ENCODE measurements around the gene SPDEF.

Gene SPDEF

GRCh38 chr6:34583861-34584604 is 27.9 kb upstream of the SPDEF start:
- DNase-seq (ENCODE audit: low read depth): no peak

DNA sequence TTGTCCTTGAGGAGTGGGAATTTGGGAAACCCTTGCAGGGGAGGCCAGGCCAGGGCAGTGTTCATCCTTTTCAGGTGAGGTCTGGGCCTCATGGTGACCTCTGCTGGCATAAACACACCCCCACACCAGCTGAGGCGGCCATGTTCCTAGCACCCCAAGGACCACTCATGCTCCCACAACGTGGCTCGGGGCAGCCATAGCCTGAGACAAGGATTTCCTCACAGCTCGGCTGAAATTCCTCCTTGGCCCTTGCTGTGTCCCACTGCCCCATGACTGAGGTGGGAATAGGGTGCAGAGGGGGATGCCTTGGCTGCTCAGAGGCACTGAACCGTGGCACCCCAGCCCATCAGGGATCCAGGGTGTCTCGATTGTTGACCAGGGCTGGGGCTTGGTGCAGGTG is 27.3 kb upstream of the SPDEF start:
- no peak for DNase-seq (ENCODE audit: low read depth)

DNA sequence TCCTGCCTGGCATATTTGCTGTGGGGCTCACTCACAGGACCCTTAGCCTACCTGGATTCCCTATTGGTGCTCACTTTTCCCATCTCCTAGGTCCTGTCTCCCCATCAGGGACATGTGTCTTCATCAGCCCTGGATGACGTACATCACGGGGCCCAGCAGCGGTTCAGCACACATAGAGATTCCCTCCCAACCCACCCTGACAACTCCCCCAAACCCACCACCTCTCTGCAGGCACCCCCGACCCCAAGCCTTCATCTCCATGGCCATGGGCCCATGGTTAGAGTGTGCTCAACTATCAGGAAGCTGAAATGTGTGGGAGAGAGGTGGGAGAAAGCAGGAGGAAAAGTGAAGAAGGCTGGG is 25.4 kb upstream of the SPDEF start:
- no peak for DNase-seq (ENCODE audit: low read depth)

DNA sequence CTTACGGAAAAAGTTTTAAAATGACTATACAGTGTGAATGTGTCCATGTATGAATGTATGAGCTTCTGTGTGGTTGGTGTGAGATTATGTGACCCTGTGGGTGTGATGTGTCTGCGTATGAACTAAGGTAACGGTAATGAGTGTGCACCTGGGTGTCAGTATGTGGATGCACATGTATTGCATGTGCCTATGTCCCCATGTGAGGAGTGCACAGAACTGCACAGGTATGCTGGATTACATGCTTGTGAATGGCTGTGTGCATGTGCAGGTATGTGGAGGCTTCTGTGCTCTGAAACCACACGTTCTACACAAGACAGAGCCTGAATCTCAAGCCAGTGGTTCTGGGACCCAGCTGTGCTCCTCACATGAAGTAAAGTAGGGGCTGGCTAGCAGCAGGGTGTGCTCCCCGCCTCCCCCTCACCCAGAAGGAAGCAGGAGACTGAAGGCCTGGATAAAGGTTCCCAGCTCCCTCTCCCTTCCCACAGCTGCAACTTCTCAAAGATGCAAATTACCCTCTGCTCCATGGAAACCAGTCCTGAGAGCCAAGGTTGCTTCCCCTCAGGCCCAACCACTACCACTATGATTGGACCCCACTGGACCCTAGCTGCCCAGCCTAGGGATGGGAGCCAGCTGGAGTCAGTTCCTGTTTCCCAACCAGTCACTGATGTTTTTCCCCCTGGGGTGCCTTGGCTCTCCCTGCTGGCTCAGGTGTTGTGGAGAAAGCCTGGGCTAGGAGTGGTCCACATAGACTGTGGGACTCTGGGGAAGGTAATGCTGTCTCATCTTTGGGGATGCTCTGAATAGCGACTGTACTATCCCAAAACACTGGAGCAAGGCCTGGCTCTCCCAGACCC is 24.8 kb upstream of the SPDEF start:
- no peak for DNase-seq (ENCODE audit: low read depth)

GRCh38 chr6:34578445-34579262 is 22.5 kb upstream of the SPDEF start:
- DNase-seq (ENCODE audit: low read depth): no peak

DNA sequence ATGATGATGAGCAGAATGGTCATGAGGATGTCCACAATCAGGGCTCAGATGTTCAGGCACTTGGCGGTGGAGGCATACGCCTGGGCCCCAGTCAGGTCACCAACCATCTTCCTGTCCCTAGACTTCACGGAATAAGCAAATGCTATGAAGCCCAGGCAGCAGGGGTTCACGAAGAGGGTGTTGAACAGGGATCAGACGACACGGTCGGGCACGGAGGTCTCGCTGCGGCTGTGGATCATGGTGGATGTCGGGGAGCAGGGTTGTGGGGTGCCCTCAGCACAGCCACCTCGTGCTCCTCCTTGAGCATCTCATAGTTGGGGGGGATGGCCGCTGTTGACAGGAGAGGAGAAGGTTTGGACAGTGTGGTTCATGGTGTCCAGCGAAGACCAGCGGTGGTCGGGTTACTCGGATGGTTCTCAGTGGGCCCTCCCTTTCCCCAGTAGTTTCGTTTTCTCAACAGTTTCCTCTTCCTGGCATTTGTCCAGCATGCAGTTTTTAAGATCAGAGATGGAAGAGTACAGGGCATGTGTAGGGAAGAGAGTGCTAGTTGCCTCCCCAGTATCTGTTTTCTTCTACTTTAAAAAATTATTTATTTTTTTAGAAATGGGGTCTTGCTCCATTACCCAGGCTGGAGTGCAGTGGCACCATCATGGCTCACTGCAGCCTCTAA is 20.3 kb upstream of the SPDEF start:
- no peak for DNase-seq (ENCODE audit: low read depth)

DNA sequence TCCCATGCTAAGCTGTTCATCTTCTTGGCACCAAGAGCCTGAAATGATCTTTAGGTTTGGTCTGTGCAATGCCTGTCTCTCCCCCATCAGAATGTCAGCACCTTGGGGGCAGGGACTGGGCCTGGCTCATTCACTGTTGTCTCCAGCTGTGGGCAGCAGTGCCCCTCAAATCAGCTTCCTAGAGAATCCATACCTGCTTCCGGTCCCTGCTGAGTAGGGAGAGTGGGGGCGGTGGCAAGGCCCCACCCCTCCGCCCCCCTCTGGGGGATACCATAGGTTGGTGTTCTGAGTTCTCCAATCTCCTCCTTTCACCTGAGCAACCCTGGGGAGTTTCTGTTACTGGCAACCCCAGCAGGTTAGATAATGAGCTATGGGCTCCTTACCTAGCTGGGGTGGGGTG is 19.2 kb upstream of the SPDEF start:
- no peak for DNase-seq (ENCODE audit: low read depth)

- no peak for DNase-seq (ENCODE audit: low read depth)
Observed at GRCh38 chr6:34574647-34575293, 18.6 kb upstream of the SPDEF start.

DNA sequence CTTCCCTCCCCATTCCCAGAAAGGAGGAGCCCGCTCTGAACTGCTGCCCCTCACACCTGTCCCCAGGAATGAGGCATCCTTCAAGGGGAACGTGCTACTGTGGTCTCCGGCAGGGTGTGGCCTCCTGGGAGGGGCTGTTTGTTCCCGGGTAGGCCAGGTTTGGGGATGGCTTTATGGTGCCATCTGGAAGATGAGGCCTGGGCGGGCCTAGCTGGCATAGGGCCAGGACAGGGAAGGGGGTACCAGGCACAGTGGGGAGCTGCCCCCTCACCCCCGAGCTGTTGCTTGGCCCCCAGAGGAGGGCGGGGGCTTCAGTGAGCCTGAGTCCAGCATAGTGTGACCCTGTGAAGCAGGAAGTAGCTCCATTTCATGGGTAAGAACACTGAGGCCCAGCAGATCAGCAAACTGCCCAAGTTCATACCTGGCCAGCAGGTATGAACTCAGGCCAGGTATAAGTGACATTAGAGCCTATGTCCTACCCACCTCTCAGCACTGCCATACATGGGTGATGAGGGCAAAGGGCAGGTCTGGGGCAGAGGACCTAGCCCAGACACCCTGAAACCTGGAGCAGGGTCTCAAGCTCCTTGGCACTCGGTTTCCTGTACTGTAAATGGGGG is 17.5 kb upstream of the SPDEF start:
- no peak for DNase-seq (ENCODE audit: low read depth)

- no peak for DNase-seq (ENCODE audit: low read depth)
Observed at GRCh38 chr6:34572585-34572984, 16.5 kb upstream of the SPDEF start.

GRCh38 chr6:34572021-34572420 is 15.9 kb upstream of the SPDEF start:
- DNase-seq (ENCODE audit: low read depth): no peak

GRCh38 chr6:34571388-34571787 is 15.3 kb upstream of the SPDEF start:
- DNase-seq (ENCODE audit: low read depth): no peak

DNA sequence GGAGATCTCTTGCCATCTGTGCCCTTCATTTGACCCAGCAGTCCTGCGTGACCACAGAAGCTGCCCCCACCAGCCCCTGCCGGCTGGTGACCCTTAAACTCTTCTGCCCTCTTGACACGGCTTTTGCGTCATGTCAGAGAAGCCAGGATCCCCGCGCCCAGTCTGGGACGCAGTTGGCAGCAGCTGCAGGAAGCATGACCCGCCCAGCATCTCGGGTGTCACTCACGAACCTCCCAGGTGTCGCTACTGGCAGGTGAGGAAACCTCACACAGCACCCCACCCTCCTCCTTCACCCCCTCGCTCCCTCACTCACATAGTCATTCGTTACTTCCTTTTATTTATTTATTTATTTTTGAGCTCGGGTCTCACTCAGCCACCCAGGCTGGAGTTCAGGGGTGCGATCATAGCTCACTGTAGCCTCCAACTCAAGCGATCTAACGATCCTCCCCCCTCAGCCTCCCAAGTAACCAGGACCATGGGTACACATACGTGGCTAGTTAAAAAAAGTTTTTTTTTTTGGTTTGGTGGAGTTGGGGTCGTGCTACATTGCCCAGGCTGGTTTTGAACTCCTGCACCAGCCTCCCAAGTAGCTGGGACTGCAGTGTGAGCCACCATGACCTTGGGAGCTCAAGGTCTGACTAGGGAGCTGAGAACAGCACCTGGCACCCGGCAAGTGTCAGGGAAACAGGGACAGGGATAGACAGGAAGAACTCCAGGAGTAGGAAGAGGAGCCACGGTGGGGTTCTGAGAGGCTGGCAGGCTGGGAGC is 14.1 kb upstream of the SPDEF start:
- DNase-seq (ENCODE audit: low read depth): no peak

DNA sequence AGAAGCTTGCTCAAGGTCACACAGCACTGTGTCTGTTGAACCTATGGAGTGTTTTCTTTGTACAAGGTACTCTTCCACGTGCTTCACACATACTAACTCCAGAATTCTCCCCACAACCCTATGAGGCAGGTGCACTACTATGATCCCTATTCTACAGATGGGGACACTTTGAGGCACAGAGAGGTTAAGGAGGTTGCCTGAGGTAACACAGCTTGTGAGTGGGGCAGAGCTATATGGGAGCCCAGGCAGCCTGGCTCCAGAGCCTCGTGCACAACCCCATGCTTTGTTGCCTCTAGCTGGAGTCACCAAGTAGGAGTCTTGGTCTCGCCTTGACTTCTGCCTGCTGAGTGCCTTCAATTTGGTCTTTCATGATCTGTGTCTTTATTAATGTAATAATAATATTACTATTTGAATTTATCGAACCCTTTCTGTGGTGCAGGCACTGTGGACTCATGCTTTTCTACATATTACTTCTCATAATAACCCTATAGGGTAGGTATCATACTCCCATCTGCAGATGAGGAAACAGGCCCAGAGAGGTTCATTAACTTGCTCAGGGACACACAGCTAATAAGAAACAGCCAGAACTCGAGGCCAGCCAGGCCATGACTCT is 13.3 kb upstream of the SPDEF start:
- no peak for DNase-seq (ENCODE audit: low read depth)

- no peak for DNase-seq (ENCODE audit: low read depth)
Observed at GRCh38 chr6:34568341-34569201, 12.4 kb upstream of the SPDEF start.

DNA sequence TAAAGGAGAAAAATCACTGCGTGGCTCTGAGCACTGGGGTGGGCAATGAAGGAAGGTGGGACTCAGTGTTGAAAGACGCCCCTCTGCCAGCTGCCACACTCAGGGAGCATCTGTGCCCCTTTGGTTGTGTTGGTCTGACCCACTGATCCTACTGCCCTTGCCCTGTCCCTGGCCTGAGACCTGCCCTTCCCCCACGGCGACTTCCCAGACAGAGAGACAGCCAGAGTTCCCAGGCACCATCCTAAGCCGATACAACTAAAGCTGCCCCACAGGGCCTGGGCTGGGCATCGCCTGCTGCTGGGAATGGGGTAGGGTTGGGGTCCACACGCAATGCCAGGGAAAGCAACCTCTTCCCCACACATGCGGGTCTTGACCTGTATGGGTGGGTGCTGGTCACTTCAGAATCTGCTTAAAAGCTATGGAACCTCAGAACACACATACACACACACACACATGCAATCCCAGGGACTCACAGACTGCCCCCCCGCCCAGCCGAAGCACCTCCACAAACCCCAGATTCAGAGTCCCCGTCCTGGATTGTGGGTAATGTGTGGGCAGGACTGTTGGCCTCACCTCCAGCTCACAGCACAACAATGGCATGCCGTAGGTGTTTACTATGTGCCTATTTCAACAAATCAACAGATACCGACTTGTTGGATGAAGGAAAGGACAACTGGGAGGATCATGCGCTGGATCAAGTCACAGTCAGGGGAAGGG is 10.9 kb upstream of the SPDEF start:
- no peak for DNase-seq (ENCODE audit: low read depth)

DNA sequence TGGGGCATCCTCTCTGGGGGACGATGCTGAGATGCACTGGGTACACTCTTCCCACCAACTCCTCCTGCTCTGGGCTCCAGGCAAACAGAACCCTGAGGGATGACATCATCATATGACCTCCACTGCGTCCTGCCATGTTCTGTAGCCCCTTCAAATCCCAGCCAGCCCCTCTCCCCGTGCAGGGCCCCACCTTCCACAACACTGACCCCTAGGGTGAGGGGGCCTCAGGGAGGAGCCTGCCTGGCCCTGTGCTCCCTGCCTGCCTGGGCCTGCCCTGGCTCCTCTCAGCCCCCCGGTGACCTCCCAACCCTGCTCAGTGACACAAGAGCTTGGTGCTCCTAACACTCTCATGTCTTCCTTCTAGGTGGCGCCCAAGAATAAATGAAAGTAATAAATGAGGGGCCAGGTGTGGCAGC is 9.6 kb upstream of the SPDEF start:
- no peak for DNase-seq (ENCODE audit: low read depth)

GRCh38 chr6:34564181-34564580 is 8.1 kb upstream of the SPDEF start:
- DNase-seq (ENCODE audit: low read depth): no peak
